Measurements from ENCODE around the gene MDH1.
"Not testable (repeated sequence)": the region's sequence is repeated elsewhere in the genome, so short reads cannot be mapped to it uniquely, and the experiment has no call there.

Gene MDH1

DNA sequence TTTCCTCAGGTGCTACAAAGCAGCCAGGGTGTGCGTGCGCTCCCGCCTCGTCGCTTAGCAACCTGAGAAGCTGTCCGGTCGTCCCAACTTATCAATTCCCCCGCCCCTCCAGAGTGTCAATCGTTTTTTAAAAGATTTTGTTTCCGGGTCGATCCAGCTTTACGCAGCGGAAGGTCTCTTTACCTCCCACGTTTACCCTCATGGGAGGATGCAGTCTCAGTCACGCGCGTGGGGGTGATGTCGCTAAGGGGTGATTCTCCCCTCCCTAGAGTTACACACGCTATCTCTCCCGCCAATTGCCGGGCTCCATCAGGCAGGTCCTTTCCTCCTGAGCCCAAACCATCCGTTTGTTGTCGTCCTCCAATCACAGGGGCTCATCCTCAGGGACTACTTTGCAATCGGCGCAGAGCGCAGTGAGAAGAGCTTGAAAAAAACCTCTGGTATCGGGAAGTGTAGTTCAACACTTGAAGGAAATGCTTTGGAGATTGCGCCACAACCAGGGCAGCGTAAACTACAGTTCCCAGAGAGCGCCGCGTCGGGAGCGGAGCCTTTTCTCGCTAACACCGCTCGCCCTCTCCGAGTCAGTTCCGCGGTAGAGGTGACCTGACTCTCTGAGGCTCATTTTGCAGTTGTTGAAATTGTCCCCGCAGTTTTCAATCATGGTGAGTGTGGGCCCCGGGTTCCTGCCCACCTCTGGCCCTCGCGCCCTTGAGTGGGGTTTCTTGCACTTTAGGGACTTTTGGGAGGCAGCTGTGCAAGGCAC, at the start of gene MDH1, which contains the start of gene WDPCP:
Gene MDH1, plus strand, starts transcription at position 579 of the 763 bp plus-strand sequence. Its CDS starts 81 bp downstream, at position 660.
Gene WDPCP, minus strand, starts transcription at position 93 of the 763 bp plus-strand sequence. CDS start 206 bp downstream, outside the sequence.
- DNase-seq (ENCODE audit: low spot score), result peak; percentile 97

- DNase-seq (ENCODE audit: low spot score), result no peak
These were observed 49.2 kb upstream of the MDH1 start for GRCh38 chr2:63539416-63540162.

DNA sequence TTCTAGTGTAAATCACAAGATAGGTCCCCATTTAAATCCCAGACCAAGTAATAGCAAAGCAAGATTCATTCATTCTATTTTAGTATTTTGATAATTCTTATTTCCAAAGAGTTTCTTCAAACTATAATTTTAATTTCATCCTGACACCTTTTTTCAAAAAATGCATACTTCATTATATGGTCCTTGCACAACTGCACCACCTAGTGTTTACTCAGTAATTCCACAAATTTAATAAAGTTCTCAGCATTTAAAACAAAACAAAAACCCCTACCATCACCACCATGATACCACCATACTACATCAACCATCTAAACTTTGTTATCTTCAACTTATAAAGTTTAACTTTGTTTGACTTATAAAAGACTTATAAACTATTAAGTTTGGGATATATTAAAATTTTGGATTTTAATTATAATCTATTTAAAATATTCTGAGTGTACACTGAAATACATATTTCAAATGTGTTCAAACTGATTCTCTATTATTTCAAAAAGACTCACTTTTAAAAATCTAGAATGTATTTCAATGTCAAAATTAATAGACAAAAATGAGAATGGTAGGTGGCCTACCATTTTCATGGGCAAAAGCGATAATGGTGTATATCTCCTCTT, 44.6 kb upstream of the MDH1 start:
- peak; percentile 21 for DNase-seq (ENCODE audit: low spot score)

DNA sequence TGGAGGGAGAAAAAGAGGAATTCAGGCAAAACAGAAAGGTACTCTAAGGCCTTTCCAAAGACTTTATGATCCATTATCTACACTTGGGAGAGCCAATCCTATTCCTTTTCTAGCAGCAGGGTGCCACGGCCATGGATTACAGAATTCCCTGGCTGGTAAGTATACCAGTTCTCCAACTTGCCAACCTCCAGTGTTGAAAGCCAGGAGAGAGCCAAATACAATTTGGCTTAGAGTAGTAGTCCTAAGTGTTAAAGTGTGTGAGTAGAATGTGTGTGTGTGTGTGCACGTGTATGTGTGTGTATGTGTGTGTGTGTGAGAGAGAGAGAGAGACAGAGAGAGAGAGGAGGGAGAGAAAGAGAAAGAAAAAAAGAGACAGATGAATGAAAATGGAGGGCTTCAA, 43.7 kb upstream of the MDH1 start:
- DNase-seq (ENCODE audit: low spot score), result no peak

- DNase-seq (ENCODE audit: low spot score), result no peak
These were observed 35.7 kb upstream of the MDH1 start for GRCh38 chr2:63553049-63553448.

GRCh38 chr2:63555299-63555698, 33.5 kb upstream of the MDH1 start:
- DNase-seq (ENCODE audit: low spot score), result no peak

DNA sequence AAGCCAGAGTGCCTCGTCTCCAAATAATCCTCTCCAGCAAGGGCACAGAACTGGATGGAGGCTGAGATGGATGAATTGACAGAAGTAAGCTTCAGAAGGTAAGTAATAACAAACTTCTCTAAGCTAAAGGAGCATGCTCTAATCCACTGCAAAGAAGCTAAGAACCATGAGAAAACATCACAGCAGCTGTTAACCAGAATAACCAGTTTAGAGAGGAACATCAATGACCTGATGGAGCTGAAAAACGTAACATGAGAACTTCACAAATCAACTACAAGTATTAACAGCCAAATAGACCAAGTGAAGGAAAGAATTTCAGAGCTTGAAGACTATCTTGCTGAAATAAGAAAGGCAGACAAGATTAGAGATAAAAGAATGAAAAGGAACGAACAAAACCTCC, 32.8 kb upstream of the MDH1 start:
- DNase-seq (ENCODE audit: low spot score), result no peak

- DNase-seq (ENCODE audit: low spot score), result not testable (repeated sequence)
These were observed 30.9 kb upstream of the MDH1 start for GRCh38 chr2:63557819-63558218.

GRCh38 chr2:63558922-63559321, 29.8 kb upstream of the MDH1 start:
- DNase-seq (ENCODE audit: low spot score), result not testable (repeated sequence)

- DNase-seq (ENCODE audit: low spot score), result no peak
These were observed 26.0 kb upstream of the MDH1 start for GRCh38 chr2:63562751-63563150.

DNA sequence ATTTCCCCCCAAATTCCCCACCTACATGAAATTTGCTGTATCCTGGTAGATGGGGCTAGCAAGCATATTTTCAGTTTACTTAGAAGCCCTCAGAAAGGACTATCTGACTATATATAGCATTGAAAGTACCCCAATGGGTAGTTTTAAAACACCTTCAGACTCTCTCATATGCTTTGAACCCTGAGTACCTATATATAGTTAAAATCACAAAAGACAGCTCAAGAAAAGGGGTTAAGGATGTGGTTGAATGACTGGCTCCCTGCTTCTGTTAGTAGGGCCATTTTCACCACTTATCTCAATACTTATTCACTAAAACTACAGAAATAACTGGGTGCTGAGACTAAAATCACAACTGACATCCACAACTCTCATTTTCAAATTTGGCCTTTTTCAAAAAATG, 19.0 kb upstream of the MDH1 start:
- no peak for DNase-seq (ENCODE audit: low spot score)

DNA sequence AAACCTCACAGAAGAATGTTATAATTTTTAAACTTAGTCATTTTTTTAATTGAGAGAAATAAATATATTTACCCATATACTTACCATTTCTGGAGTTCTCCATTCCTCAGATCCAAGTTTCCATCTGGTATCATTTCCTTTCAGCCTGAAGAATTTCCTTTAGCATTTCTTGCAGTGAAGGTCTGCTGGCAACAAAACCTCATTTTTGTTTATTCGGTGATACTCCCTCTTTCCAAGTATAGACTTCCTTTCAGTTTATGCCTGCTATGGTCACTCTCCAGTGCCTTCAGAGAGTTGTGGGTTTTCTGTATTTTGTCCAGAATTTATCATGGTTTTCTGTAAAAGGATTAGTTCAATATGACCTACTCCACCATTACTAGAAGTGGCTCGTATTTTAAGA, 17.5 kb upstream of the MDH1 start:
- DNase-seq (ENCODE audit: low spot score), result no peak

DNA sequence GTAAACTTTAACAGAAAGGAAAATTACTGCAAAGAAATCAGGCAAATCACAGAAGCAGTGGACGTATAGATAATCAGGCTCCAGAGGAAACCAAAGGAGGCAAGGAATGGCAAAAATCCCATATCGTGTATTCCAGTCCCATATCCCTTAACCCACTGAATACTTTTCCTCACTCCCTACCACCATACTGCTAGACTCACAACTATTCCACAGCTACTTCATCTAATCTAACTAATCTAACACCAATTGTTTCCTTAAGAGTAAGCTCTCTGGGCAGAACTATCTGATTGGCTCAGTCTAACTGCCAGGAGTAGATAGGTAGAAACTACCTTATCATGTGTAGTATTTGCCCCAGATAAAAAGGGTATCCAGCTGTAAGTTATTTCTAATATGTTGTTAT, 16.8 kb upstream of the MDH1 start:
- DNase-seq (ENCODE audit: low spot score), result no peak

- not testable (repeated sequence) for DNase-seq (ENCODE audit: low spot score)
These were observed 15.7 kb upstream of the MDH1 start for GRCh38 chr2:63573026-63573425.

DNA sequence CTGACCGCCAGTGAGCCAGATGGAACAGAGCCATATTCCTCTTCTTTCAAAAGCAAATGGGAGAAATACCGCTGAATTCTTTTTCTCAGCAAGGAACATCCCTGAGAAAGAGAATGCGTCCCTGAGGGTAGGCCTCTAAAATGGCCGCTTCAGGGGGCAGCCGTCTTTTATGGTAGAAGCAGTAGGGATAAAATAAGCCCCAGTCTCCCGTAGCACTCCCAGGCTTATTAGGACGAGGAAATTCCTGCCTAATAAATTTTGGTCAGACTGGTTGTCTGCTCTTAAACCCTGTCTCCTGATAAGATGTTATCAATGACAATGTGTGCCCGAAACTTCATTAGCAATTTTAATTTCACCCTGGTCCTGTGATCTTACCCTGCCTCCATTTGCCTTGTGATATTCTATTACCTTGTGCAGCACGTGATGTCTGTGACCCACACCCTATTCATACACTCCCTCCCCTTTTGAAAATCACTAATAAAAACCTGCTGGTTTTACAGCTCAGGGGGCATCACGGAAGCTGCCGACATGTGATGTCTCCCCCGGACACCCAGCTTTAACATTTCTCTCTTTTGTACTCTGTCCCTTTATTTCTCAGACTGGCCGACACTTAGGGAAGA, 14.9 kb upstream of the MDH1 start:
- not testable (repeated sequence) for DNase-seq (ENCODE audit: low spot score)

- DNase-seq (ENCODE audit: low spot score), result no peak
These were observed 12.2 kb upstream of the MDH1 start for GRCh38 chr2:63576546-63576945.

DNA sequence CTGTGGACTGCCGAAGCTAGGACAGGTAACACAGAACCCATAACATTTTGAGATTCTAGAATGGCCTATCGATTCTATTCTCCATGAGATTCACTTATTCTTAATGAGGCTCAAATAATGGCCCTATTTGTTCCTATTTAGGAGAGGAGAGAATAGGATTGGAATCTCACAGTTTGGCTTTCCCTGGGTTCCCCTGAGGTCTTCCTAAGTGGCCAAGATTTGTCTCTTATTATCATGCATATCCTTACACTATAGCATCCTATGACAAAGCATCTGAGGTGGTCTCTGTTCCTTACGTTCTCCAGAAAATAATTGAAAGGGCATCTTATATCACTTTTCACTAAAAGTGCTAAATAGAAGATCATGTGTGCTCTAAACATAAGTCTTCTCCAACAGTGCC, 10.0 kb upstream of the MDH1 start:
- DNase-seq (ENCODE audit: low spot score), result no peak

- no peak for DNase-seq (ENCODE audit: low spot score)
These were observed 8.0 kb upstream of the MDH1 start for GRCh38 chr2:63580651-63581297.

DNA sequence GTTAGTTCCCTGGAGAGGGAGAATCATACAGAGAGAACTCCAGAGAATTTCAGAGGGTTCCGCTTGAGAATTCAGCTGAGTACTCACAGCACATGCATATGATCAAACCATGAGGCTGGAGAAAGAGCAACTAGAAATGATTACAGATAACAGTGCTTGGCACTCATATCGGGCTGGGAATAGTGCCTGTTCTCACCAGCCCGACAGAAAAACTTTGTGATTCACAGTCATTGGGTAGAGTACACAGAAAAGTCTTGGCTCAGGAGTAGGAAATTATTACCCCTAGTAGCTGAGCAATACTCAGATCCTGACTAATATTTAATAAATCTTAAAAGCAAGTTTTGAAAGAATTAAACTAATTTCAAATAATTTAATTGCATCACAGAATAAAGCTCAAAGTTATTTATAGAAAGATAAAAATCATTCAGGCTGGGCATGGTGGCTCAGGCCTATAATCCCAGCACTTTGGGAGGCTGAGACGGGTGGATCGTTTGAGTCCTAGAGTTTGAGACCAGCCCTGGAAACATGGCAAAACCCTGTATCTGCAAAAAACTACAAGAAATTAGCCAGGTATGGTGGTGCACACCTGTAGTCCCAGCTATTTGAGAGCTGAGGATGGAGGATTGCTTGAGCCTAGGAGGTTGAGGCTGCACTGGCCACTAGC, 7.3 kb upstream of the MDH1 start:
- DNase-seq (ENCODE audit: low spot score), result no peak

DNA sequence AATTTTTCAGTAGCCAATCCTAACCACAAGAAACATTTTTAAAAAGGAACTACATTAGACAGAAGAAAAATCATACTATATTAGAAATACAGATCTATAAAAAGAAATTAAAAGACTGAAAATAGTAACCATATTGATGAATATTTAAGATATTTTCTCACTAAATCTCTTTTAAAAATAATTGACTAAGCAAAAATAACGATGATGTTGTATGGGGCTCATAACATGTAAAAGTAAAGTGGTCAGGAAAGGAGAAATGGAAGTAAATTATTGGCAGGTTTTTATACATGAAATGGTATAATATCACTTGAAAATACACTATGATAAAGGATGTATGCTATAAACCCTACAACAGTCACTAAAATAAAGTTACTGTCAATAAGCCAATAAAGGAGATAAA, 5.9 kb upstream of the MDH1 start:
- no peak for DNase-seq (ENCODE audit: low spot score)

- no peak for DNase-seq (ENCODE audit: low spot score)
These were observed 864 bp upstream of the MDH1 start for GRCh38 chr2:63587814-63588384.
